GM23248 (cell line): ENCODE measurements around the gene SPRTN. TPM values are rescaled to one million over a fixed set of nuclear protein-coding genes. Genes with fewer than 3 reads are reported as not detected.

Source experiments
- DNase-seq: peaks from one replicate; pipeline ENCODE4 v3.0.0-alpha.2; 2015
- H2AFZ ChIP-seq: fragments of 200-600 bp; sonication (generic); 2 replicates; pipeline ENCODE4 v1.6.1; 2016; ENCODE audit warnings: antibody characterized with exemption
- H3F3A ChIP-seq: fragments of 200-600 bp; sonication (generic); 2 replicates; pipeline ENCODE4 v1.6.1; 2016; ENCODE audit warnings: mild to moderate bottlenecking, antibody characterized with exemption, mixed run types; ENCODE audit not compliant: insufficient read depth
- H3K27ac ChIP-seq: fragments of 200-600 bp; sonication (generic); 2 replicates; pipeline ENCODE4 v1.5.1; 2016; ENCODE audit warnings: mild to moderate bottlenecking
- H3K27me3 ChIP-seq: fragments of 200-600 bp; sonication (generic); replicated peaks from 2 replicates; pipeline ENCODE4 v1.6.1; 2016; ENCODE audit warnings: mild to moderate bottlenecking; ENCODE audit not compliant: insufficient read depth
- H3K36me3 ChIP-seq: fragments of 200-600 bp; sonication (generic); 2 replicates; pipeline ENCODE4 v1.6.1; 2016; ENCODE audit warnings: low read depth, mild to moderate bottlenecking
- H3K4me1 ChIP-seq: fragments of 200-600 bp; sonication (generic); 2 replicates; pipeline ENCODE4 v1.6.1; 2016; ENCODE audit warnings: mild to moderate bottlenecking; ENCODE audit not compliant: insufficient read depth
- H3K4me2 ChIP-seq: fragments of 200-600 bp; sonication (generic); one replicate; pipeline ENCODE4 v1.6.1; 2016; ENCODE audit warnings: mild to moderate bottlenecking; ENCODE audit not compliant: unreplicated experiment
- H3K4me3 ChIP-seq: fragments of 200-600 bp; sonication (generic); 2 replicates; pipeline ENCODE4 v1.5.1; 2016; ENCODE audit warnings: mild to moderate bottlenecking
- H3K79me2 ChIP-seq: fragments of 200-600 bp; sonication (generic); 2 replicates; pipeline ENCODE4 v1.6.1; 2016; ENCODE audit warnings: mild to moderate bottlenecking; ENCODE audit not compliant: insufficient read depth
- H3K9ac ChIP-seq: fragments of 200-600 bp; sonication (generic); 2 replicates; pipeline ENCODE4 v1.6.1; 2016; ENCODE audit warnings: mild to moderate bottlenecking
- H3K9me2 ChIP-seq: fragments of 200-600 bp; sonication (generic); 2 replicates; pipeline ENCODE4 v1.6.1; 2016; ENCODE audit warnings: mixed run types, mild to moderate bottlenecking, moderate library complexity; ENCODE audit not compliant: insufficient read depth
- H3K9me3 ChIP-seq: fragments of 200-600 bp; sonication (generic); one replicate; pipeline ENCODE4 v1.6.1; 2017; ENCODE audit warnings: low read depth
- H4K20me1 ChIP-seq: fragments of 200-600 bp; sonication (generic); 2 replicates; pipeline ENCODE4 v1.6.0; 2016; ENCODE audit not compliant: insufficient read depth
- EZH2 ChIP-seq: fragments of 200-600 bp; sonication (generic); IDR thresholded peaks from 2 replicates; pipeline ENCODE4 v1.6.1; 2018; ENCODE audit warnings: antibody characterized with exemption, mild to moderate bottlenecking; ENCODE audit not compliant: insufficient read depth, poor library complexity, severe bottlenecking
- EZH2phosphoT487 ChIP-seq: fragments of 200-600 bp; sonication (generic); IDR thresholded peaks from 2 replicates; pipeline ENCODE4 v1.6.1; 2018; ENCODE audit warnings: antibody characterized with exemption, moderate library complexity, mild to moderate bottlenecking, low read depth; ENCODE audit not compliant: insufficient read depth
- WGBS, 2 experiments: methylation state at CpG; one replicate each; pipeline ENCODE4 v1.1.6; 2015 to 2017; ENCODE audit warnings: low lambda C conversion rate in 2 of 2, low coverage in 1 of 2; ENCODE audit errors: missing lambda C conversion rate in 2 of 2; 5-methylcytosine and 5-hydroxymethylcytosine counted together
- in situ Hi-C: fragments of 300-500 bp; cut with MboI; formaldehyde crosslinking; loops from 2 replicates; pipeline ENCODE4 v1.15.0; 2020
- polyA plus RNA-seq: library from polyadenylated mRNA; unstranded; fragments of >200 nt; fragmentation: Nextera tagmentation; extraction: Ambion mirVana; gene quantifications from 2 replicates; pipeline ENCODE4 v1.2.1, GENCODE V29; 2016
- total RNA-seq: library from RNA; depleted of rRNA; stranded (reverse); fragments of >200 nt; shearing (Covaris generic); gene quantifications from 2 replicates; pipeline ENCODE4 v1.2.3, GENCODE V29; 2014

Gene SPRTN
- total and polyA plus RNA-seq, 2 experiments from 2014 or later, result 10.4 to 15.9 TPM

GRCh38 chr1:231383159-231383860 lies 45.2 kb downstream of the SPRTN start:
- no peaks in the 10 kb centered on the region for H3K9me2 ChIP-seq
- H3K36me3 ChIP-seq, result no peaks in the 10 kb centered on the region
- H3K27me3 ChIP-seq, result no peaks in the 10 kb centered on the region
- H4K20me1 ChIP-seq, result peaks cover 28% of the 10 kb centered on the region
- no peak overlapping the region for H3K27ac ChIP-seq
- WGBS, 2 experiments, result 75 to 79% methylated on average over 5 of the region's 5 CpGs
- H3K9ac ChIP-seq, result no peak overlapping the region
- DNase-seq, result no peak
- peaks cover 9% of the 10 kb centered on the region for H3K4me1 ChIP-seq
- TF ChIP-seq EZH2phosphoT487 (no peak), EZH2 (no peak)
- in situ Hi-C loops, result no loop called here
- H3K4me3 ChIP-seq, result no peak overlapping the region
- H3F3A ChIP-seq, result no peaks in the 10 kb centered on the region
- H2AFZ ChIP-seq, result no peak overlapping the region
- H3K4me2 ChIP-seq, result no peak overlapping the region
- H3K9me3 ChIP-seq, result no peaks in the 10 kb centered on the region
- peaks cover 100% of the 10 kb centered on the region for H3K79me2 ChIP-seq

- no peak overlapping the region for H3K27ac ChIP-seq
- H3K4me1 ChIP-seq, result peaks cover 22% of the 10 kb centered on the region
- H2AFZ ChIP-seq, result no peak overlapping the region
- no peaks in the 10 kb centered on the region for H3K27me3 ChIP-seq
- in situ Hi-C loops, result no loop called here
- 96% methylated on average over 6 of the region's 6 CpGs for WGBS, 2 experiments
- H3K9ac ChIP-seq, result no peak overlapping the region
- TF ChIP-seq EZH2 (no peak), EZH2phosphoT487 (no peak)
- no peak overlapping the region for H3K4me3 ChIP-seq
- H3K79me2 ChIP-seq, result peaks cover 100% of the 10 kb centered on the region
- peaks cover 5% of the 10 kb centered on the region; the same call in 1 of the 2 replicates for H3F3A ChIP-seq
- H4K20me1 ChIP-seq, result peaks cover 28% of the 10 kb centered on the region
- no peak for DNase-seq
- H3K36me3 ChIP-seq, result no peaks in the 10 kb centered on the region
- no peak overlapping the region for H3K4me2 ChIP-seq
- no peaks in the 10 kb centered on the region for H3K9me2 ChIP-seq
- H3K9me3 ChIP-seq, result no peaks in the 10 kb centered on the region
Observed at GRCh38 chr1:231384696-231385415, 46.8 kb downstream of the SPRTN start.

DNA sequence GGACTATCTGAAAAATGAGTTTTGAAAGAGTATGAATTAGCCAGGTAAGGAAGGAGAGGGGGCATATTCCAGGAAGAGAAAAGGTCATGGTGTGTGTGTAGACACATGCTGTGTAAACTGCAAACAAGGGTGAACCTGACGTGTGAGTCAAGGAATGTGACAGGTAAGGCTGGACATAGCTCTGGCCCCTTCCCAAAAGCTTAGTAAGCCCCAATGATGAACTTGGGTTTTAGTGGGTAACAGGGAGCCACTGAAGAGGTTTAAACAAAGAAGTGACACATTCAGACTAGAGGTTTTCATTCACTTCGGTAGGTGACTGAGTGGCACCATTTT lies 47.3 kb downstream of the SPRTN start:
- in situ Hi-C loops, result no loop called here
- Histone ChIP-seq H4K20me1 (peaks cover 28% of the 10 kb centered on the region), H3K9me3 (no peaks in the 10 kb centered on the region), H3K79me2 (peaks cover 100% of the 10 kb centered on the region), H3K9me2 (no peaks in the 10 kb centered on the region), H3K27ac (no peak overlapping the region), H3K4me1 (peaks cover 27% of the 10 kb centered on the region), H3K36me3 (no peaks in the 10 kb centered on the region), H3K9ac (no peak overlapping the region), H3K27me3 (no peaks in the 10 kb centered on the region), H3K4me2 (no peak overlapping the region), H3K4me3 (no peak overlapping the region), H3F3A (peaks cover 8% of the 10 kb centered on the region; the same call in 1 of the 2 replicates), H2AFZ (no peak overlapping the region)
- WGBS, 2 experiments, result 94 to 100% methylated on average over 2 of the region's 2 CpGs
- no peak for DNase-seq
- TF ChIP-seq EZH2phosphoT487, result no peak
- TF ChIP-seq EZH2, result no peak

- H3K79me2 ChIP-seq, result peaks cover 100% of the 10 kb centered on the region
- no peak overlapping the region for H3K9ac ChIP-seq
Observed at GRCh38 chr1:231386466-231386865, 48.4 kb downstream of the SPRTN start.

More at GRCh38 chr1:231386466-231386865, 48.4 kb downstream of the SPRTN start:
- Histone ChIP-seq H2AFZ (no peak overlapping the region), H3K27me3 (no peaks in the 10 kb centered on the region), H3K9me3 (no peaks in the 10 kb centered on the region), H3K4me2 (no peak overlapping the region), H3K27ac (no peak overlapping the region), H3K4me1 (peaks cover 30% of the 10 kb centered on the region), H3F3A (peaks cover 10% of the 10 kb centered on the region; the same call in 1 of the 2 replicates), H3K36me3 (no peaks in the 10 kb centered on the region), H3K9me2 (no peaks in the 10 kb centered on the region), H4K20me1 (peaks cover 26% of the 10 kb centered on the region), H3K4me3 (no peak overlapping the region)
- in situ Hi-C loops, result no loop called here
- no peak for TF ChIP-seq EZH2phosphoT487
- TF ChIP-seq EZH2, result no peak
- DNase-seq, result no peak
